Measurements from ENCODE around the gene EPB41L4B. TPM values are rescaled to one million over a fixed set of nuclear protein-coding genes. Genes with fewer than 3 reads are reported as not detected.
A peak's percentile ranks its signal among the peaks of the same experiment; 100 is the strongest.
"Not testable (repeated sequence)": the region's sequence is repeated elsewhere in the genome, so short reads cannot be mapped to it uniquely, and the experiment has no call there.

The EPB41L4B gene
- total RNA-seq, 1 donor from 2014 or later: 31.1 TPM

DNA sequence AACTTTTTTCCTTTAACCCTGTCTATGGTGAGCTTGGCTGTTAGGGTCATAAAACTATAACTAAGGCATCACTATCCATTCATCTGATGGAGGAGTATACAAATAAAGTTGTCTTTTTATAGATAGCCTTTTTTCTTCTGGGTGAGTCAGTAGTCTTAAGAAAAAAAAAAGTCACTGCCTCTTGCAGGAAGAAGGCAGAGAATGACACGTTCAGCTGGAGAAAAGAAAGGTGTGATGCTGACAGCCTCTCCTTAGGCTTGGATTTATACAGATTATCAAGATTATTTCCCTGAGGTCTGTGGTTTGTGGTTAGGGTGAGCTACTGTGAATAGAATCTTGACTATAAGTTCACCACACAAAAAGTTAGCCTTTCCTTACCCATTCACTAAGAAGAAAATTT is 23.0 kb downstream of the EPB41L4B start:
- no peak for DNase-seq (ENCODE audit: low spot score)

DNA sequence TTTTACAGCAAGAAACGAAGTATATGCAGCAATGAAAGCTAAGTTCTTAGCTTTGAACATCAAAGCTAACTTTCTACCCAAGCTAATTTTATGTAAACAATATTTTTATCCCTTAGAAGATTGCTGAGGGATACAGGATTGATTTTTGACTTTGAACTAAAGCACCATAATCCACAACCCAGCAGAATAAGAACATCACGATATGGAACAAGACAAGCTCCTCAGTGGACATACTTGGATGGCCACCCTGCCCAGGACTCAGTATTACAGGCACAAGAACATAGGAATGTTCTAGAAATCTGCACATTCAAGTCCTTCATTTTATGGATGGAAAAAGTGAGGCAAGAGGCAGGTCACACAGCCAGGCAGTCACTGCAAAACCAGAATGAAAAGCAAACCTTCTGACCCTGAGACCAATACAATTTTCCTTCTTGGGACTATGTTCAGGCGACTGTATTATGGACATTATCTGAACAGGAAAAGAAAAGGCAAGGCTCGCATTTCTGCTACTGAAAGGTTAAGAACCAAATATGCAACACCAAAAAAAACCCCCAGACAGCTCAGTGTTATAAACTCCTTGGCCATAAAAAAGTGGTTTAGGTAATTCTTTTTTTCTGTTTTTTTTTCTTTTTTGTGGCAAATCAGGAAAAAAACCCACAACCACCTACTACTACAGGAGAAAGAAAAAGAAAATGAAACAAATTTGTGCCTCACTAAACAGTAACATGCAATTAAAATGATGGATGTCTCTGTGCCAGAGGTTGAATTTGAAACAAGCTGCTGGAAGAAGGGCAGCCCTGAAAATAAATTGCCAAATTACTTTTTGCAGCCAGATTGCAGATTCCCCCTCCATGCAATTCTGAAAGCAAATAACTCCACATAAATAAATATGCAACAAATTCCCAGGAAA is 25.4 kb downstream of the EPB41L4B start:
- DNase-seq (ENCODE audit: low spot score): no peak

DNA sequence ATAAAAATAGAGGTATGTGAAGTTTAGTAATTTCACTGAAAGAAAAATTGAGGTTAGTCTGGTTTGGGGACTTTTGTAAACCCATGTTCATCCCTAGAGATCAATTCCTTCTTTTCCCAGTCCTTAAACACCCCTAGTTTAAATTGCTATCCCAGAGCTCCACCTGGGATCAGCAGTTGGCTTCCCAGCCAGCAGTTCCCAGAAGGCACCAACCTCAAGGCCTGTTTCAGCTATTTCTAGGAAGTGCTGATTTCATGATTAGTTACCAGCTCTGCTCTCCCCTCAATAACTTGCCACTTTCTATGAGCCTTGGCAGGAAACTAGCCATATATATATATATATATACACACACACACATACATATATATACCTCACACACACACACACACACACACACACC is 30.5 kb downstream of the EPB41L4B start:
- no peak for DNase-seq (ENCODE audit: low spot score)

DNA sequence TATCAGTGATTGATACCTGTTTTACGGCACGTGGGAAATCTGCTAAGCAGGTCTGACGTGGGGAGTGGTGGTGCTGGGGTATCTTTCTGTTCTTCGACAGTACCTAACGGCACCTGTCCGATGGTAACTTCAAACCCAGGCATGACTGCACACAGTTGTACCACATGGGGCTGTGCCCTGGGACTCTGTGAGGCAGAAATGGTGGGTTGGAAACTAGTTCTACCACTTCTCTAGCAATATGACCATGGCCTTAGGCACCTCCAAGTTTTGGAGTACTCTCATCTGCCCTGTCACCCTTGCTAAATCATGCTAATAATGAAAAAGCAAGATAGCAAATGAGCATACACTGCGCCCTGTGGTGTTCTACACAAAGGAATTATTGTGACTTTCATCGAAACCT is 30.9 kb downstream of the EPB41L4B start:
- DNase-seq (ENCODE audit: low spot score): no peak

DNA sequence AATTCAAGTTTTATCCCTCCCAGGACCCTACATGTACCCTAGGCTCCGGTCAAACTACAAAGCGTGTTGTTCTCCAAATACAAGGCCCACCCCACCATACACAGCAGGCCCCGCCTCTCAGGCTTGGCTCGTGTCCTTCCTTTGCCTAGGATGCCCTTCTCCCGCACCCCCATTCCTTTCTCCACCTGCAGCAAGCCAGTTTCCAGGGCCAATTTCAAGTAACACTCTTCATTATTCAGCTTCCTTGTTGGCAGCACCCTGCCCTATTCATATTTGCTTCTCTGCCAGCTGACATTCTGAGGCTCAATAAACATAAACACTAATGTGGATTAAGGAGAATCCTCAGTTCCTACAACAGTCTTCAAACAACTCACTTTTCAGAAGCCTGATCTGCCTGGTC is 31.7 kb downstream of the EPB41L4B start:
- DNase-seq (ENCODE audit: low spot score): peak; percentile 29

DNA sequence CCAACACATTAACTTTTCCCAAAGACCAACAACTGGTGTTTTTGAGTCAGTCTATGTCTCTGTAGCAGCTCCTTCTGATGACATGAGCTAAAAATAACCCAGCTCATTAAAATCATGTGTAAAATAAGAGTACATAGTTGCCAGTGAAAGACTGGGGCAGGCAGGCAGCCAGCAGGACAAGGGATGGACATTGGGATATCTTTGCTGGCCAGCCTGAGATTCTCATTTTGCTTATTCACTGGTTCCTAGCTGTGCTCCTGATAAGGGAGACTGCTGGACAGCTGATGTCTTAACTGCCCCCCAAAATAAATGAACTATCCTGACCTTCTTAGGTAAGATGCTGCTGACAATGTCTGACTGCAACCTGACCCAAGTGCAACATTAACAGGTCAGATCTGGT is 33.9 kb downstream of the EPB41L4B start:
- no peak for DNase-seq (ENCODE audit: low spot score)

DNA sequence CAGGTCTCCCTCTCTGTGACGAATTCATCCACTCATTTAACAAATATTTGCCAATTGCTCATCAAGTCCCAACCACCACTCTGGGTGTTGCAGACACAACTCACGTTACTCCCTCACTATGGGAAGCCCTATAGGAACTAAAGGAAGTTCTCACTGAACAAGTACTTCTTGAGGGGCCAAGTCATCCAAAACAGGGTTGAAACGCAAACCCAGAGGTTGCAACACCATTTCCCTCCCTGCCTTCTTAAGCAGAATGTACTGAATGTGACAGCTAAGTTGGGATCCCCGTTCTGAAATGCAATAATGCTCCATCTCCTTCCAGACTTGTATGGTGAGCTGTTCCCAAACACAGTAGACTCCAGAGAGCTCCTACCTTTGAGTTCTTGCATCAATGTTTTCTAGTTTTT is 34.3 kb downstream of the EPB41L4B start:
- DNase-seq (ENCODE audit: low spot score): no peak

DNA sequence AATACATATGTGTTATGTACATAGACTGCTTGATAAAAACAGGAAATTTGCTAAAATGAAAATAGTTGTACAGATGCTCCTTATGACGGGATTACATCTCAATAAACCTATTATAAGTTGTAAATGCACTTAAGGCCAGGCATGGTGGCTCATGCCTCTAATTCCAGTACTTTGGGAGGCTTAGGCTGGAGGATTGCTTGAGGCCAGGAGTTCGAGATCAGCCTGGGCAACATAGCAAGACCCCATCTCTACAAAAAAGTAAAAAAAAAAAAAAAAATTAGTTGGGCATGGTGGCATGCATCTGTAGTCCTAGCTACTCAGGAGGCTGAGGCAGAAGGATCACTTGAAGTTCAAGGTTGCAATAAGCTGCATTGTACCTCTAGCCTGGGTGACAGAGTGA is 37.2 kb downstream of the EPB41L4B start:
- DNase-seq (ENCODE audit: low spot score): not testable (repeated sequence)

DNA sequence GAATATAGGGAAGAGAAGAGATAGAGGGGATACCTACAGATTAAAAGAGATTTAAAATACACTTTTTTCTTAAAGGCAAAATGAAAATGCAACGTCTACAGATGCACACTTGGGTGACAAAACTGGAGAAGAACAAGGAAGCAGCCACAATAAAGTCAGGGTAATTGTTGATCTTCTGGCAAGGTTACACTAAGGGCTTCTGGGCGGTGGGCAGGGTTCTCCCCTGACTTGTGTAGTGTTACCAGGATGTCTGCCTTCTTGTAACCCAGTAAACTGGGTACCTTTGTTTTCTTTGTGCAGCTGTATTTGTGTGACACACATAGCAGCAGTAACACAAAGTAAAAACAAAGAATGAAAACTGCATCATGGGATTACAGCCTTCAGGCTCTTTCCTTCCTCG is 37.8 kb downstream of the EPB41L4B start:
- no peak for DNase-seq (ENCODE audit: low spot score)

DNA sequence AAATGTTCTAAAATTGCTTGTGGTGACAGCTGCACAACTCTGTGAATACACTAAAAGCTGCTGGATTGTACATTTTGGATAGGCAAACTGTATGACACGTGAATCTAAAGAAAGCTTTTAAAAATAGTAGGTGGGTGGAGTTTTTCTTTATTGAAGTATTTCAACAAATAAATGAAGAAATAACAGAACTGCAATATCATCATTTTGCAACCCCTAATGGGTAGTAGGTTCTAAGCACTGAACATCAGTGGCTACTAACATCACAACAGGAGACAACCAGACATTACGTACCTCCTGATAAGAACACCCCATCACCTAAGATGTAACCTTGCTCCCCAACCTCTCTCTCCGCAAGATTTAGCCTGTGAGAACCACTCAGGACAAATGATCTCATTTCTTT is 38.6 kb downstream of the EPB41L4B start:
- no peak for DNase-seq (ENCODE audit: low spot score)

DNA sequence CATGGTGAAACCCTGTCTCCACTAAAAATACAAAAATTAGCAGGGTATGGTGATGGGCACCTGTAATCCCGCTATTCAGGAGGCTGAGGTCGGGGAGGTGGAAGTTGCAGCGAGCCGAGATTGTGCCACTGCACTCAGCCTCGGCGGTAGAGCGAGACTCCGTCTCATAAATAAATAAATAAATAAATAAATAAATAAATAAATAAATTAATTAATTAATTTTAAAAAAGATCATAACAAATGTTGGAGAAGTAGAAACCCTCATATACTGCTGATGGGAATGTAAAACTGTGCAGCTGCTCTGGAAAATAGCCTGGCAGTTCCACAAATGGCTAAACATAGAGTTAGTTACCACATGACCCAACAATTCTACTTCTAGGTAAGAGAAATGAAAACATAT is 39.3 kb downstream of the EPB41L4B start:
- no peak for DNase-seq (ENCODE audit: low spot score)

DNA sequence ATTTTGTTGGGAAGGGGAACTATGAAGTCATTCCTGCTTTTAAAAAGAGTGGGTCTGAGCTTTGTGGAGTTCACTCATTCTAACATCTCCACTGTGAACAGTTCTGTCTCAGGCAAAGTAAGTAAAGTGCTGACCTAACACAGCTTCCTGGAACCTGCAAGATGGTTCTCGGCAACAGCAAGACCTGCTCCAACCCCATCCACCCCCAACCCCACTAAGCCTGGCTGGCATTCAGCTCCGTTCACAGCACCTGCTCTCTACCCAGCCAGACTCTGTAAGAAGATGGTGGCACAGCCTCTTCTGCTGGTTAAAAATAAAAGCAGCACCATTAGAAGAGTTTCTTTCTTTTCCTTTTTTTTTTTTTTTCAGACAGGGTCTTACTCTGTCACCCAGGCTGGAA is 42.0 kb downstream of the EPB41L4B start:
- no peak for DNase-seq (ENCODE audit: low spot score)

DNA sequence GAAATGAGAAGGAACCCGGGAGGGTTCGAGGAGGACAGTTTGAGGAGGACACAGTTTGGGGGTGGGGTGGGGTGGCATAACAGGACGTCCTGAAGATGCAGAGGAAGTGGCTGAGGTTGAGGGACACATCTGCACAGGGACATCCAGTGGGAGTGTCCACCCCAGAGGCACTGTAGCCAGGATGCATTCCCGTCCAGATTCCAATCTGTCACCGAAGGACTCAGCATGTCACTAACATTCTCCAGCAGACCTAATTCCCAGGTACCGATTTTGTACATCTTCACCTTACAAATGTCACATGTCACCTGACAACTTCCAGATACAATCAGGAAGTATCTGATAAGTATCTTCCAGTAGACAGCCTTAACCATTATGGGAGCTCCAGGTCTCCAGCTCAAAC is 42.6 kb downstream of the EPB41L4B start:
- DNase-seq (ENCODE audit: low spot score): no peak

DNA sequence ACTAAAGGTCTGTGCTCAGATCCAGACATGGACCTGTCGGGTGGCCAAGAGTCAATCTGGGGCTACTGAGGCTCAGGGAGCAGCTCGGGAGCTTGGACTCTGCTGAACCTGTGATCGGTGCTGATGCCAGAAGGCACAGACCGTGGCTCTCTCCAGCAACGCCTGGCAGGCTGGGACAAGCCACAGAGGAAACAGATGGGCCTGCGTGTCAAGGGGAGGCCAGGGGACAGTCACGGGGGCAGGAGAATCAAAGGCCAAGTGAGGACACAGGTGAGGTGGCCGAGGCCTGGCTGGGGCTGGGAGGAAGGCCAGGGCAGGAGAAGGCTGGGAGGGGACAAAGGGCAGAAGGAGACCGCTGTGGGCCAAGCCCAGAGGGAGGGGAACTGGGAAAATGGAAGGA is 43.4 kb downstream of the EPB41L4B start:
- DNase-seq (ENCODE audit: low spot score): no peak

DNA sequence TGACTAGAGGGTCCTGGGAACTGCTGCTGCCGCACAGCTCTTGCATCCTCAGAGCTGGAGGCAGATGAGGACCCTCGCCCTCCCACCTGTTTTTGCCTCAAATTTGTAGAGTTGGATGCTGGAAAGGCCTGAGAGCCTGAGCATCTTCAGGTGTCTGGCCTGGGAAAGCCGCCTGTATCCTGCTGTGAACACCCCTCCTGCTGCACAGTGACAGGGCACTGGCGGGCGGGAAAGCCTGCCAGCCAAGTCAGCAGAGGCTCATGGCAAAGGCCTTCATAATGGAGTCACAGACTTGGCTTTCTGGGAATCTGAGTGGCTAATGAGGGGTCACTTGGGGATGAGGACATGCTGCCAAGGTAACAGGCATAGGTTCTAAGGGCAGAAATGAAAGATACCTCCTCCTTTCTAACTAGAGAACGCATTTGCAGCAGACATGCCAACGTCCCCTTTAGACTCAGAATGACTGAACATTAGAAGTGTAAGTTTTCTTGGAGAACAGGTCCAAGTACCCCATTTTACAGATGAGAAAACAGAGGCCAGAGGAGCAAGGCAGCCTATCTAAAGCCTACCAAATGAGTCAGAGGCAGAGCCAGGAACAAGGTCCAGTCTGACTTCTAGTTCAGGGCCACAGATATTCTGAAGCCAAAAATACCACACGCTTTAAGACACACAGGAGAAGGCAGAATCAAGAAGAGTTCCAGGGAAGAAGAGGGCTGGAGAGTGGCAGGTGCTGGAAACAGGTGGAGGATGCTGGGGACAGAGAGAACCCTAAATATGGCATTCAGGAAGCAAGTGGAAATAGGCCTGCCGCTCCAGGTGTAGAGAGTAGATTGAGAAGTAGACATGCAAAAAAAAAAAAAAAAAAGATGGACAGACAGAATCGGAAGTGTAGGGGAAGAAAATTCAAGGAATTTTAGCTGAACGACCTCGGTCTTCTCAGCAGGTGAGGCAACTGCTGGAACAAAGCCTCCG is 44.1 kb downstream of the EPB41L4B start:
- no peak for DNase-seq (ENCODE audit: low spot score)

DNA sequence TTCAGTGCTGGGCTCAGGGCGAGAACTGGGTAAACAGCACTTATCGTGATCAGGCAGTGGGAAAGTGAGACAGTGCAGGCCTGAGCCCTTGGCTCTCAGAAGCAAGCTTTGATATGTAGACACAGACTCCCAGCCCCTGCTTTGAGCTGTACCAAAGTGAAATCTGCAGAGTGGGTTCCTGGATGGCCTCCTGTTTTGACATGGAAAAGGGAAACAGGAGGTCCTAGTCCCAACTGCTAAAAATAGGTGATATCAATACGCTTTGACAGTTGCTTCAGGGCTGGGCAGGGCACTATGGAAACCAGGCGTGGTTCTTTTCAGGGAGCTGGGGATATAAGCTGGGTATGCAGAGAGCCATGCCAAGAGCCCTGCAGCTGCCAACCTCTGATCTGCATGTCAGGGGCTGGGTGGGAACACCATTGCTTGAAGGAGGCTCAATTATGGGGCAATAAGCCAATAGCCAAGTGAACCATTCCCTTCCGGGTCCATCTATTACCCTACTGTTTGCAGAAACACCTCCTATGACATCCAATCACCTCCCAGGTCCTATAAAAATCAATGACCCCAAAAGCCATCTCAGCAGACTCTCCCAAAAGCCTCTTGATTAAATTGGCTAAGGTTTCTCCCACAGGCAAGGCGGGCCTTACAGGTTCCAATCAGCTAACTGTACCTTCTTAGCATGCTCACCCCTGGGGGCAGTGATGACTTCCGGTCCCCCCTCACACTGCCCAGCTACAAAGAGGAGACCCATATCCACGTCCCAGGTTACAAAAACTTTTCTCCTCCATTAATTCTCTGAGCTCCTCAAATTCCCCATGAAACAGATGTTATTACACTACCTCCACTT is 45.8 kb downstream of the EPB41L4B start:
- no peak for DNase-seq (ENCODE audit: low spot score)

DNA sequence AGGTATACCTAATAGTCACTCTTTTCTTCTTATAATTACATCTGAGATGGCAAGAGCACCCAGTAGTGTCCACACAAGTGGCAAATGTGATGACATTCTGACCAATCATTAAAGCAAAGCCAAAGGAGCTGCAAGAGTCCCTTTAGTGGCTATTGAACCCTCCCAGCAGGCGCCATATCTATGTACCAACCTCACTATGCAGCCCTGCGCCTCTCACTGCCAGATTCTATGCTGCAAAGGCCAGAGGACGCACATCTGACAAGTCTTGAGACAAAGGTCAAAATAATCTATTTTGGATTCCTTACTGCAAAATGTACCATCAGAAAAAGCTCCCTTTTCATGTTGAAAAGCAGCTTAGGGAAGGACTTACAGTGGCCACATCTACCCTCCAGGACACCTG is 47.0 kb downstream of the EPB41L4B start:
- DNase-seq (ENCODE audit: low spot score): no peak

DNA sequence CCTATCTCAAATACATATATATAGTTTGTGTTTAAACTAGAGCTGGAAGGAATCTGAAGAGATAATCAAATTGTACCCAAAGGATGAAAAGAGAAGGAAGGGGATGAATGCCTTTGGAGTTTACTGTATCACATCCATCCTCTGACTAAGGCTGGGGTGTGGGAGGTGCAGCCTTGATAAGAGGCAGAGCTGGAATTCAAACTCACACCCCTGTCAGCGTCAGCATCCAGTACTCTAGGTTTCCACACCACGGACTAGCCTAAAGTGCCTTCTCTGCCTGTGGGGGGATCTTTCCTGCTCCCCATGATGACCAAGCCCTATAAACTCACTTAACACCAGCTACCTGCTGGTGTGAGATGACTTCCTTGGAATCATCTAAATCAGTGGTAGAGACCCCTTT is 48.1 kb downstream of the EPB41L4B start:
- no peak for DNase-seq (ENCODE audit: low spot score)

DNA sequence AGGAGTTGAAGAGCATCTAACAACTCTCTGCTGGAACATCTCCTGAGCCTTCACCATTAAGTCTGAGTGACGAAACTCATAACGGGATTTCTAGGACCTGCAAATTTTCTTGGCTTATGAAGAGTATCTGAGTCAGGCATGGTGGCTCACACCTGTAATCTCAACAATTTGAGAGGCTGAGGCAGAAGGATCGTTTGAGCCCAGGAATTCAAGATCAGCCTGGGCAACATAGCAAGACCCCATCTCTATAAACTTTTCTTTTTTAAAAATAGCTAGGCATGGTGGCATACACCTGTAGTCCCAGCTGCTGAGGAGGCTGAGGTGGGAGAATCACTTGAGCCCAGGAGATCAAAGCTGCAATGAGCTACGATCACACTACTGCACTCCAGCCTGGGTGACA is 48.8 kb downstream of the EPB41L4B start:
- no peak for DNase-seq (ENCODE audit: low spot score)

DNA sequence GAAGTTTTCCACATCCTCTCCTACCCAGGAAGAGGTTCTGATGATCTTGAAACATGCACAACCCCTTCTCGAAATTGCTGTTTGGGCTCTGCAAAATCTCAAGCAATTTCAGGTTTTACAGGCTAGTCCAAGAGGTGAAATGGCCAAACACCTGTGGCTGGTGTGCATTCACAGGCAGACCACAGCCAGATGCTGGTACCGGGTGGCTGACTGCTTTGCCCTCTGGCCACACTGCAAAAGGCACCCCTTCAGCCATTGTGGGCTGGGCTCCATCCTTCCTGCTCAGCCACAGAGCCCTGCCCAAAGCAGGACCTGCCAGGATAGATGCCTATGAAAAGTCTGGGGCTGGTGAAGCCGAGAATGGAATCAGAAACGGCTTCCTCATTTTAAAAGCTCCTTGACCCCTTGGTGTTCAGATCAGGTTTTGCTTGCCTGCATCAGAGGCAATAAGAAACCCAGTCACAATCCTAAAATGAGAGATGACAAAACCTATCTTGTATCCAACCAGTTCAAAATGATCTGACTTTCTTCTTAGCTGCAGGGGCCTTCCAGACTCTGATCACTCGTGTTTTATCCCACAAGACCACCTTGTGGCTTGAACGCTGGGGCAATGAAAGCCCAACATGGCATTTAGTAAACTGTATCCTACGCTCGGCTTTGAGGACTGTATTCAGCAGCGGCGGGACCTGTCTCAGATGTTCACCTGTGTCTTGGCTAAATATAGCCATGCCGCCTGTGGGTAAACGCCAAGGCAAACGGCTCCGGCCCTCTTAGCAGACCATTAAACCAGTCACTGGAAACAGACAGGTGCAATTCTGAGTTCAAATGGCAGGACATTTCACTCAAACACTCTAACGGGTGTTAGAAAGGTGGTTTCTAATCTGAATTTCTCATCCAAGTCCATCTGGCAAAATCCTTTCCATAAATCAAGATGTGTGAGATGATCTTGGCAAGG is 49.6 kb downstream of the EPB41L4B start:
- no peak for DNase-seq (ENCODE audit: low spot score)

DNA sequence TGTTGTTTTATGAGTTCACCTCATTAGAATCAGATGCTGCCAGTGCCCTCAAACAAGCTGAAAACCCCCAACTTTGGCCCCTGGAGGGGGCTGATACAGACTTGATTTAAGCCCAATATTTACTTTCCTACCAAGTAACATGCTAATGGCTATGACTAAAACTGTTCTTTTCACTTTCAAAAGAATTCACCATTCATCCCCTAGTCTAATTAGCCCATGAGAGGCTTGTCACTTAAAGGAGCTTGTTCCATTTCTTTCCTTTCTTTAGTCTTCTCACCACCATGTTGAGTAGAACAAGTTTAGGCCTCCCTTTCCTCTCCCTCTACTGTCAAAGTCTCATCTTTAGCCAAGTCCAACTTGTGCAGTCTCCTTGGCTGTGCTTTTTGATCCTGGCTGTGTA is 50.4 kb downstream of the EPB41L4B start:
- DNase-seq (ENCODE audit: low spot score): no peak

Measured in mucosa of gallbladder (tissue), 1 donor.